Breast epithelium (tissue), 3 donors: Measurements from ENCODE around the gene PNPO.

Source experiments
- POLR2A ChIP-seq: fragments of 450-650 bp; IDR thresholded peaks from one replicate; pipeline ENCODE4 v1.6.1; 2016; ENCODE audit warnings: antibody characterized with exemption, mild to moderate bottlenecking, moderate library complexity
- POLR2AphosphoS5 ChIP-seq, 3 donors: sonication (generic); formaldehyde crosslinking; IDR thresholded peaks; one replicate each; pipeline ENCODE4 v1.6.1; 2017; ENCODE audit warnings: antibody characterized with exemption in 3 of 3
- TF ChIP-seq, protein P1 (sequence below), 3 donors: fragments of 450-650 bp; IDR thresholded peaks; one replicate each; pipeline ENCODE4 v1.5.1; 2016 to 2017; ENCODE audit warnings: antibody characterized with exemption in 3 of 3, mild to moderate bottlenecking in 3 of 3, moderate library complexity in 3 of 3

DNA sequence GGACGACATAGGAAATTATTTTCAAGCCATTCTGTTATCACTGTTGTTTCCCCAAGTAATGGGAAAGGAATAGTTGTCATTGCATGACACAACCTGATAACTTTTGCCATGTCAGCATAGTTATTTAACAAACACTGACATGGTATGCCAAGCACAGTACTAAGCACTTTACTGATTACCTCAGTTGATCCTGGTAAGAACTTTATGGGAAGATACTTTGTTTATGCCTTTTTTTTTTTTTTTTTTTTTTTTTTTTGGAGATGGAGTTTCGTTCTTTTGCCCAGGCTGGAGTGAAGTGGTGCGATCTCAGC lies 15.7 kb upstream of the PNPO start:
- no peak for TF ChIP-seq POLR2A
- TF ChIP-seq, protein P1, sequence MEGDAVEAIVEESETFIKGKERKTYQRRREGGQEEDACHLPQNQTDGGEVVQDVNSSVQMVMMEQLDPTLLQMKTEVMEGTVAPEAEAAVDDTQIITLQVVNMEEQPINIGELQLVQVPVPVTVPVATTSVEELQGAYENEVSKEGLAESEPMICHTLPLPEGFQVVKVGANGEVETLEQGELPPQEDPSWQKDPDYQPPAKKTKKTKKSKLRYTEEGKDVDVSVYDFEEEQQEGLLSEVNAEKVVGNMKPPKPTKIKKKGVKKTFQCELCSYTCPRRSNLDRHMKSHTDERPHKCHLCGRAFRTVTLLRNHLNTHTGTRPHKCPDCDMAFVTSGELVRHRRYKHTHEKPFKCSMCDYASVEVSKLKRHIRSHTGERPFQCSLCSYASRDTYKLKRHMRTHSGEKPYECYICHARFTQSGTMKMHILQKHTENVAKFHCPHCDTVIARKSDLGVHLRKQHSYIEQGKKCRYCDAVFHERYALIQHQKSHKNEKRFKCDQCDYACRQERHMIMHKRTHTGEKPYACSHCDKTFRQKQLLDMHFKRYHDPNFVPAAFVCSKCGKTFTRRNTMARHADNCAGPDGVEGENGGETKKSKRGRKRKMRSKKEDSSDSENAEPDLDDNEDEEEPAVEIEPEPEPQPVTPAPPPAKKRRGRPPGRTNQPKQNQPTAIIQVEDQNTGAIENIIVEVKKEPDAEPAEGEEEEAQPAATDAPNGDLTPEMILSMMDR (IDR thresholded peaks at IDR 0.05) = no peak
- no peak for TF ChIP-seq POLR2AphosphoS5 (IDR thresholded peaks at IDR 0.05)
